NCI-H2029 (cell line): ENCODE results near the gene SORBS1.

ENCODE experiments used
- DNase-seq: peaks from one replicate; lab custom pipeline; 2025; lab: John Stamatoyannopoulos, UW

The SORBS1 gene

DNA sequence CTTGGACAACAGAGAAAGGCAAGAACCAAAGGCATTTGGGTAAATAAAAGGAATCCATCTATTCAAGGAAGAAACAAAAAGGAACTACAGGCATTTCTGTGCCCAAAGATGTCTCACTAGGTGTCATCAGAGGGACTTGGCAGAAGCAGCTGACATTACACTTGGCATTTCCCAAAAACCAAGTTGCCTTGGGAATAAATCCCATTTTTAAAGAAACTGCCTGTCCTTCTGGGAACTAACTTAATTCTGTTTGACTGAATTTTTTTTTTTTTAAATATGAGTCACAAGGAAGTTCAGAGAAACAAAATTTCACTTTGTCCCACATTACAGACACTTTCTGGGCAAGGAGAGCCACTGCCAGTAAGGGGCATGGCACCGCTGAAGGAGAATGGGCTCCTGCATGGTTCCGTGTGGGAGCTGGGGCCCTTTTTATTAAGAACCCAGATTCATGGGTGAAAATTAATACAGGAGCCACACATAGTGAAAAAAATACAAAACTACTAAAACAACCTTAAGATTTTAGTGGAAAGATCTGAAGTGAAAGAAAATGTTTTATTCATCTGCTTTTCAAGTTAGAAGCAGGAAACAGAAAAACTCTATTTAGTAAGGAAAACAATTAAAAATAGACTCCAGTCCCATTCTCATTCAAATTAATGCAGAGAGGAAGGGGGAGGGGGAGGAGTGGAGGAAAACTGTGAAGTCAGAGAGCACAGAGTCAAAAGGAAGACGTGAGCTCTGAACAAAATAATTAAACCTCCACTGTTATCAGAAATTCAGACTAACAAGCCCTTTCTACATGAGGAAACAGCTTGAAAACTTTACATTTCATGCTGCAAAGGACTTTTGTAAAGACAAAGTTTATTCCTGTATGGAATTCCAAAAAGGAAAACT lies 151.9 kb downstream of the SORBS1 start:
- DNase-seq = no peak

DNA sequence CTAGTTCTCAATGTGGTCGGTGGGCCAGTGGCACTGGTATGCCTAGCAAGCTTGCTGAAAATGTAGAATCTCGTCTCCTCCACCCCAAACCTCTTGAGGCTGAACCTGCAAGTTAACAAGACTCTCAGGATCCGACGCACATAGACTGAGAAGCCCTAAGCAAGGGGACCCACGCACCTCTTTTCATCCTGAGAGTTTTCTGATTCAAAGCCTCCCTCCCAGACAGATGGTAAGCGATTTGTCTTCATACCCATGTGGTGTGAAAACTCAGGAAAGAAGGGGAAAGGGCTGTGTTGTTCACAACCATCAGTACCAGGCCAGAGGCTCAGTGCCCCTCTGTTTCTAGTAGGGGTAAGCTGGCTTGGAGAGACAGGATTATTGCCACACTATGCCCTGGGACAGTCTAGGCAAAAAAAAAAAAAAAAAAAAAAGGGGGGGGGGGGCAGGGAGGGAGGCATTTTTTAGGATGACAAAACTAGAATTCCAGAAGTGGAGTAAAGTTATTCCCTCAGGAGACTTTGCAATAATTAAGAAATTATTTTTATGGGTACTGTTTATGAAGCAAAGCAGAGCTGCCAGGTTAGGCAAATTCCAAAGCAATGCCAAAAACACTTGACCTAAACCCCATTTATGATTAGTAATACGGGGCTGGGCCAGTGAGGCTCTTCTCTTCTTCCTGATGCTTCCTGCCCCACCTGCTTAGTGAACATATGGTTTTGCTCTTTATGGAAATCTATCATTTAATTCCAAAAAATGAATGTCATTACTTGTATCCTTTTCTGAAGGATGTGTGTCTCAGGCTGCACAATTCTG lies 152.8 kb downstream of the SORBS1 start:
- DNase-seq = no peak

DNA sequence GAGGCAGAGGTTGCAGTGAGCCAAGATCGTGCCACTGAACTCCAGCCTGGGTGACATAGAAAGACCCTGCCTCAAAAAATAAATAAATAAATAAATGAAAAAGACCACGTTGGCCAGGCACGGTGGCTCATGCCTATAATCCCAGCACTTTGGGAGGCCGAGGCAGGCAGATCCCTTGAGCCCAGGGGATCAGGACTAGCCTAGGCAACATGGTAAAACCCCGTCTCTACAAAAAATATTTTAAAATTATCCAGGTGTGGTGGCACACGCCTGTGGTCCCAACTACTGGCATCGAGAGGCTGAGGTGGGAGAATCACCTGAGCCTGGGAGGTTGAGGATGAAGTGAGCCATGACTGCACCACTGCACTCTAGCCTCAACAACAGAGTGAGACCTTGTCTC lies 153.6 kb downstream of the SORBS1 start:
- no peak for DNase-seq

DNA sequence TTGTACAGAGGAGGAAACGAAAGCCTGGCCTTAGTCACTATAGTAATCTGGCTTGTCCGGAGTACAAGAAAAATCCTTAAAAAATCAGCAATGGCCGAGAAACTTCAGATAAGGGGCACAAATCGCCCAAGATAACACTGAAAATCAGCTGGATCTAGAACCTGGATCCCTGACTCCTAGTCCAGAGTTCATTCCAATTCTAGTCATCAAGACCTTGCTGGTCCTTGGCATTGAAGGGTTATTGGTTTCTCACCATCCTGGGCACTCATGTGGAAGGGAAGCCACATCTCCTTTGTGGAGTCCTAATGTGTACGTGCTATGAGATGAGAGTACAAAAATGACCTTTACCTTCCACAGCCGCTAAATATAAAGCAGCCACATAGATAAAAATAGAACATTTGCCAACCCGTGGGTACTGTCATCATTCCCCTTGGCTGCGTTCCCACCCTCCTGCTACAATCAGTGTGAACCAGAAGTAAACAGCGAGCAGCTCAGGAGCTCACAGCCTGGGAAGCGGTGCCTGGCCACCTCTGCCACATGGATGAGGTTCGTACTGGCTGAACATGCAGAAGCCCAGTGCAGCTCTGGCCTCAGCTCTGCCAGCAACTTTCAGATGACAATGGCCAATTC lies 154.4 kb downstream of the SORBS1 start:
- peak; percentile 43 for DNase-seq

DNA sequence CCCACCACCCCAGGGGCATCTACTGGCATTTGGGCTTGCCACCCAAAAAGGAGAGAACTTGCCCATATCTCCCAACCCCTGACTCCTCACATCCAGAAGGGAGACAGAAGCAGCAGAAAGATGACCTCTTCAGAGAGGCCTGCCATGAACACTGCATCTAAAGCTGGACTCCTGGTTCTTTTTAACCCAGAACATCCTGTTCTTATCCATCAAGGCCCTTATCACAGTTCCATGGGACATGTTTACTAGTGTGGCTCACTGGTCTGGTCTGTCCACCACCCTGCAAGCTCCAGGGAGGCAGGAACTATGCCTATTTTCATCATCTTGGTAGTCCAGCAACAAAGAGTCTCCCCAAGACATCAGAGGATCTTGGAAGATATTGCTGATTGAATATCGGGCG lies 155.5 kb downstream of the SORBS1 start:
- no peak for DNase-seq

DNA sequence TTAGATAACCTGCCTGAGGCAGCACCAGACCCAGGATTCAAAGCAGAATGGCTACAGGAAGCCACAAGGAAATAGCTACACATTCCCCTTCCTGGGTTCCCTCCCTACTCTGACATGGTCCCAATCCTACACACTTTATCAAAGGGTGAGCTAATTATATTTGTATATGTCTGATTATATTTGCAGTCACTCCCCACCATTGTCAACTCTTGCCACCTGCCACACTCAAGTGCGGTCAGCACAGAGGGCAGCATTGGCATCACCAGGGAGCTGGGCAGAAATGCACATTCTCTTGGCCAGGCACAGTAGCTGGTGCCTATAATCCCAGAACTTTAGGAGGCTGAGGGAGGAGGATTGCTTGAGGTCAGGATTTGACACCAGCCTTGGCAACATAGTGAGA lies 156.3 kb downstream of the SORBS1 start:
- no peak for DNase-seq

DNA sequence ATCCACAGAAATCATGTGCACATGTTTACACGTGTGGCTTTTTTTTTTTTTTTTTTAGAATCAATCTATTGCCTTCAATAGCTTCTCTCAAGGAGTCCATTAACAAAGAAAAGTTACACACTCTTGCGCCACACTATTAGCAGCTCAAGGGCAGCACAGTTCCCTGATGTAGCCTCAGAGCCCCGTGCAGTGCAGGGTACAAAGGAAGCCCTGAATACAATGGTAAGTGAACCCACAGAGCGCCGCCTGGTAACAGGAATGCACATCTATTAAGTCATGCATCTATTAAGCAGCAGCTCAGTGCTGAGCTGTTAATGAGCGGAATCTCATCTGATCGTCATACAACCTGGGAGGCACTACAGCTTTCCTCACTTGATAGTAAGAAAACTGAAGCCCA lies 156.7 kb downstream of the SORBS1 start:
- no peak for DNase-seq

DNA sequence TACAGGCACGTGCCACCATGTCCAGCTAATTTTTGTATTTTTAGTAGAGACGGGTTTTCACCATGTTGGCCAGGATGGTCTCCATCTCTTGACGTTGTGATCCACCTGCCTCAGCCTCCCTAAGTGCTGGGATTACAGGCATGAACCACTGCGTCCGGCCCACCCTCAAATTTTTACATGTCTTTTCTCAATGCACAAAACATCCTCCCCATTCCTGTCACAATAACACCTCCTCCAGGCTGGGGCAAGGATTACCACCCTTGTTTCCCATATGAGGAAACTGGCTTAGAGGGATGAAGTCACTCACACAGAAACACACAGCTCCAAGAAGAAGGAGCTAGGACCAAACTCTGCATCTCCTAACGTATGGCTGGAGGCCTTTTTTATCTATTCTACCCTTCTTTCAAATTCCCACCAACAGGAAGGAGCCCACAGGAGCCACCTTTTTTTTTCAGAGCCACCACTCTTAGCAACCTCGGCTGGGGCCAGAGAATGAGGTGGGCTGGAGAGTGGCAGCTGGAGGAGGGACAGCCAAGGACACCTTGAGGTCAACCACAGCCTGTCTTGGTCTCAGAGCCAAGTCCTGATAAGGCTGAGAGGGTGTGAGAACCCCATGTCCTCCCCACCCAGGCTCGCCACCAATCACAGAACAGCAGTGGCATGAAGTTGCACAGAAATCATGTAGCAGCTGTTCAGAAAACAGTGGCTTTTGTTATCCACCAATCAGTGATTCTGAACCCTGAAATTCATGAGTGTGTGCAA lies 157.3 kb downstream of the SORBS1 start:
- DNase-seq = no peak

DNA sequence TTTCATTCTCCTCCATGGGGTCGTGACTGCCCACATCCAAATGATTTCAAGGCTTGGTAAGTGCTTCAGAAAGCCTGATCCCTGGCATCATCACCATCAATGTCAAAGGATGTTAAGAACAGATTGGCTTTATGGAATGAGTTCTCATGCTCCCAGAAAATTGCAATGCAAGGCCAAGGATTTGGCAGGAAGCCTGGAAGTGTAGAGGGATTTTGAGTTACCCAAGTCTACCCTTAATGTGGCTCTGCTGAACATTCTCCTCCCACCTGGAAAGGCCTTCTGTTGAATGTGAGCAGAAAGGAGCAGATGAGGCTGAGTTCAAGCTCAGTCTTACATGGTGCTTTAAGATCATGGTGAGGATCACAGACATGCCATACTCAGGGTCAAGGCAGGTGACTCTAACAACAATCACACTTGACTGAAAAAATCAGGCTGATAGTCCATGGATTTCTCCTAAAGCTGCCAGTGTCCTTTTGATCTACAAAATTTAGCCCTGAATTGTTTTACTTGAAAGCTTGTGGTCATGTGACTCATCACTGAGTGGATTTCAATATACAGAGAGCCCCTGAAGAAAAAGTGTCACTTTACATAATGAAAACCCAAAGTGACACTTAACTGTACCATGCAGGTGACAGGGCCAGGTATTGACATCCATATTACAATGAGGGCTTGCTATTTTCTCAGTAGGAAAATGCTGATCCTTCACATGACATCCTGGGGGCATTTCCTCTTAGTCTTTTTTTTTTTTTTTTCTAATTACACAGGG lies 159.3 kb downstream of the SORBS1 start:
- no peak for DNase-seq

DNA sequence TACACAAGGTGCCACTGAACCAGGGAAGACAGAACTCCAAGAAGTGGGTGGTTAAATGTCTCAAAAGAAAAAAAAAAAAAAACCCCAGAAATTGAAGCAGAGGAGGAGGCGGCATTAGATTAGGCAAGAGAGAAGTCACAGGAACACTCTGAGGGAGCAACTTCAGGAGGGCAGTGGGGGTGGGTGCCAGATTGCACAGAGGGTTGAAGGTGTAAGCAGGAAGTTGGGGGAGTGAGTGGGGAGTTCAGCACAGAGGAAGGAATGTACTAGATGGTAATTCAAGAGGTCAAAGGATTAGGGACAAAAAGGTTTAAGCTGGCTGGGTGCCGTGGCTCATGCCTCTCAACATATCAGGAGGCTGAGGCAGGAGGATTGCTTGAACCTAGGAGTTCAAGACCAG lies 160.4 kb downstream of the SORBS1 start:
- DNase-seq = no peak

DNA sequence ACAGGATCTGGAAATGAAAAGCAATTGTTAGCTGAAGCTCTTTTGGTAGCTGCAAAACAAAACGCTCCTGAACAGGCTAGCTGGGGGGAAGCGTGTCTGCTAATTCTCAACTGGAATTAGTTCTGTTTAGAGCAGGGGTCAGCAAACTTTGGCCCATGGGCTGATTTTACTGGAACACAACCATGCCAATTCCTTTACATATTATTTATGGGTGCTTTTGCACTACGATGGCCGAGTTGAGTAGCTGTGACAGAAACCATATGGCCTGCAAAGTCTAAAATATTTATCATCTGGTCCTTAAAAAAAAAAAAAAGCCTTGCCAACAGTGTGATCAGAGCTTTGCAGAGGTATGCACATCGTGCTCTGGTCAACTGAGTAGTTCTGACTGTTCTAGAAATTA lies 162.0 kb downstream of the SORBS1 start:
- DNase-seq = no peak

DNA sequence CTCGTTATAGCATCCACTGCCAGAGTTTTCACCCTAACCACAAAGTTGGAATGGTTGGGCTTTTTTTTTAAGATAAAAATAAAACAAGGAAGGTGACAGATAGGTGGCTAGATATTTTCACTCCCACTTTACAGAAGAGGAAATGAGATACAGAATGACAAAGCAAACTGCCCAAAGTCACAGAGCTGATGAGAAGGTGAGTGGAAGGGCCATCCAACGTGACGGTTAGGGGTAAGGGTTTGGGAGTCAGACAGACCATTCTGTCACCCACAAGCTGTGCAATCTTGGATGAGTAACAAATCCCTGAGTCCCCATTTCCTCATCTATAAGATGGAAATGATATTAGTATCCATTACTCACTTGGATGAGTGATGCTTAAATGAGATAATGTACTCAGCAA lies 163.4 kb downstream of the SORBS1 start:
- no peak for DNase-seq

DNA sequence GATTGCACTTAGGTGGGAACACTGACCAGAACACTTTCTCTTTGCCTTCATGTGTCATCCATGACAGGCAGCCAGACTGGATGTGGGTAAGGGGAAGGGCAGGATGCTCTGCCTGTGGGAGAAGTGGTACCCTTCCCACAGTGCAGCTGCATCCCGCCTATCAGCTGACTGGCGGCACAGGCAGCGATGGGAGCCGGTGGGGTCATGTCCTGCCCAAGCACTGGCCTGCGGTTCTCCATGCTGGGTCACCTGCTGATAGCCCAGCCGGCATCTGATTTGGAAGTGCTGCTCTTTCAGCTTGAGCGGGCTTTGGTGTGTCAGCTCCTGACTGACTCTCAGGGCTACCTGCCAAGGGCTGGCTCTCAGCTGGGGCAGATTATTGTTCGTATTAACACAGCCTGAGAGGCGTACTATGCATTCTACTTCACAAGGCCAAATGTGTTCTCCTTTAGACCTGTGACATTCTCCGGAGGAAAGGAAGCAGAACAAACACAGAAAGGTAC lies 165.2 kb downstream of the SORBS1 start:
- no peak for DNase-seq

DNA sequence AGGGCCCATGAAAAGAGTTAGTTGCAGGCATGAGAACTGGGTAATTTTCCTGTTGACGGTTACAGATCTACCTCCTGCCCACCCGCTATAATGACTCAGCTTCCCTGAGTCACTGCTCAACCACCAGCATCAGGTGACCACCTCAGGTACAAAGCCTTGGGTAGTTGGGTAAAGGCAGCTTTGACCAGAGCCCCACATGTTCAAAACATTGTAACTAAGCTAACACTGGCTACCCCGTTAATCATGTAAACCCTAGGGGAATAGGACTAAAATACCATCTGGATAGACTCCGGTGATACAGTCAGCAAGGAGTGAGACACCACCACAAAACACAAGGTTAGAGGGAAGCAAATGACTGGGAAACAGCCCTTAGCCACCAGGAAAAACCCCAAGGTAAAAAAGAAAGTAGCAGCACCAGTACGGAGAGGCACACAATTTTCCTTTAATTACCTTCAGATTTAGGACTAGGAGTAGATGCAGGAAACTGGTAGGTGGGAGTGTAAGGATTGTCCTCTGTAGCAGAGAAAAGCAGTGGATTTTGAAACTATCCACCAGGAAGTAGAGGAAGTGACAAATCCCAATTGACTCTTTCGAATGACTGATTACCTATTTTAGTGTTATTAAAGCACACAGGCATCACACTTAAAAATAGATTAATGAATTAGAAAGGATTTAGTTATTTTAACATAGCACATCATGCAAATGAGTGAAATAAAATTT lies 166.8 kb downstream of the SORBS1 start:
- no peak for DNase-seq

DNA sequence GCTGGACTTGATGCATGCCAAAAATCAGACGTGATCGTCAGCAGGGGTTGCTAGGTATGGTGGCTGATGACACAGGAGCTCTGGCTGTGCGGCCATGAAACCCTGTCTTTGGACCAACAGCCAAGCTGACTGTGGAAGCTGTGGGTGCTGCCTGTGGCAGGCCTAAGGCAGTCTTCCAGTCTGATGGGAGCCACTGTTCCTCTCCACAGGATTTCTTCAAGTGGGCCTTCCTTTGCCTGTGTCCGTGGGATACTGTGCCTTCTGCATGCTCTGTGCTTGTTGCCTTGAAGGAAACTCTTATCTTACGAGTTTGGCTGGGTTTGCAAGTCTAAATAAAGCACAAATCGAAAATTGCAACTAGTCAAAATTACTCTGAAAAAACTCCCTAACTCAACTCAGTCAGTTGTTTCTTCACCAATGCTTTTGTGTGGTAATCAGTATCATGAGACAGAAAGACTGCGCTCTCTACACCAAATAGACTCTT lies 168.4 kb downstream of the SORBS1 start:
- DNase-seq = no peak

DNA sequence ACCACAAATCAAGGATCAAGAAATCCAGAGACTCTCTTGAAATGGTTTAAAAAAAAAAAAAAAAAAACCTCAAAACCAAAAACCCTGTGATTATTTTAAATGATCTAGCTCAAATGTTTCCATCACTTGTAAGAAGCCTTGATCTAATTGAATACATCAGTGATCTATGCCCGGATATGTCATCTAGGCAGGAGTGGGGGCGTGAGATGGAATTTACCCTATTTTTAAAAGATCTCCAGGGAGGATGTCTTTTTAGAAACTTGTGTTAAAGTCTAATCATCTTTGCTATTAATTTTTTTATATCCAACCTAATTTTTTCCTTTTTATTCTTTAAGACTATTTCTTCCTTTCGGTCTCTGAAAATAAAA lies 169.0 kb downstream of the SORBS1 start:
- no peak for DNase-seq

DNA sequence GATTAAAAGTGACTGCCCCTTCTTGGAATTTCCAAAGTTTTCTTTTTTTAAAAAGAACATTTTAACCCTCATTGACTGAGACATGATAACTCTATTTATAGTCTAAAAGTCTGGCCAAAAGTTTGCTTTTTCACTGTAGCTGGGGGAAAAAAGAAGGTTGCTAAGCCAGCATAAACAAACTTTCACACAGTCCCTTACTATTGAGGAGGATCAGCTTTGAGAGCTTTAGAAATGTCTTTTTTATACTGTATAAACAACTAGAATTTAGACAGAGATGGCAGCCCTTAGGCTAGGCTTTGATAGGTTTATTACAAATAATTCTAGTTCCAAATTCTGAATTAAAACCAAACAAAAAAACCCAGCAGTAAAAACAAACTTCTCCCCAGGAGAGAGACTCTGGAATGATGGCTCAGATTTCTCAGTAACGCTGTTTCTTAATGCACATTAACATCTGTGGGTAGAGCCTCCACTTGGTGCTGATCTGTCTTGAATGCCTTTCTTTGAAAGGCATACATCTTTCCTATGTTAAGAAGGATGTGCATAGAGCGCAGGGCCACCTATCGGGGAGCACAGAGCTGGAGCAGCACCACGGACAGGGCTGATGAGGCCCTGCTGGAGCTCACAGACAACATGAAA lies 169.5 kb downstream of the SORBS1 start:
- no peak for DNase-seq

DNA sequence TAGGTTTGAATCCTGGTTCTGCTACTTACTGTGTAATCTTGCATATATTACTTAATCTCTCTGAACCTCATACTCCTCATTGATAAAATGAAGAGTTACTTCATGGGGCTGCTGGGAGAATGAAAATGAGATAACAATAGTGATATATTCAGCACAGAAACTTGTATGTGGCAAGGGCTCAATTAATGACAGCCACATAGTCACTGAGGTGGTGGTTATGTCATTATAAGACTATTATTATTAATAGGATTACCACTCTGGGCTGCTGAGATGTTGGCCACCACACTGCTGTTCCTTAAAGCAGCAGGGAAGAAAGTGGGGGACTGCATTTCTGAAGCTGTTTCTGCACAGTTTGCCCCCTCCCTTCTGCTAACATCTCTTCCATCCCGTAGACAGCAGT lies 170.0 kb downstream of the SORBS1 start:
- DNase-seq = no peak

DNA sequence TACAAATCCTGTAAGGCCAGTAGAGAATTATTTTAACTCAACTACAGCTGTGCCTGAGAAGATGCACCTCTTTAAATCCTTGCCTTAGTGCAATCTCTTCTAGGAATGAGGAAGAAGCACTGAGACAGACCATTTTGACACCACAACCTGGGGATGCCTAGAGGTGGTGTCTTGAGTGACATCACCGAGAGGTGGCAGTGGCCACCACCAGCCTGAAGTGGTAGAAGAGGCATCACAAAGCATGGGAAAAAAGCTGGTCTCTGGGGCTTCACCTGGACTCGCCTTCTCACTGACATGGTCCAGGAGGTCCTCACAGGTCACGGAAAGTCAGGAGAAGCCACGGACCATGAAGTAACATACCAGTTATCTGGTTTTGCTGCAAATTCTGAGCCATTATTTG lies 171.2 kb downstream of the SORBS1 start:
- DNase-seq = no peak

DNA sequence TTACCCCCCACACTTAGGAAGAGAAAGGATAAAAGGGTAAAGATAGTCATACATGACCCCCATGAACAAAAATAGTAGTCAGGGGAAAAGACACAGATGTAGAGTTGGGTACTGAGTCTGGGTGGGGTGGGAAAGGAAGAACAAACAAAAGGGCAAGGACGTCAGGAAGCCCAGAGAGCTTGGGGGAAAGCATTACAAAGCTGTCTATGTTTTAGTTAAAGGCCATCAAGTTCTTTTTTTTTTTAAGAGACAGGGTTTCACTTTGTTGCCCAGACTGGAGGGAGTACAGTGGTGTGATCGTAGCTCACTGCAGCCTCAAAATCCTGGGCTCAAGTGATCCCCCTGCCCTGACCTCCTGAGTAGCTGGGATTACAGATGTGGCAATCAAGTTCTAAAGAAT lies 172.0 kb downstream of the SORBS1 start:
- DNase-seq = no peak
